ENCODE measurements around the gene MRPL20. TPM values are rescaled to one million over a fixed set of nuclear protein-coding genes. Genes with fewer than 3 reads are reported as not detected.

The MRPL20 gene
- polyA plus RNA-seq, 2 donors: 59.1 to 148 TPM

Other genes starting within 250 kb of the MRPL20 start
- gene TTLL10, start 233.4 kb downstream of the MRPL20 start, polyA plus RNA-seq: under 1 TPM; 0.28 to 0.43 TPM
- gene TNFRSF18, start 200.7 kb downstream of the MRPL20 start, polyA plus RNA-seq: 1 to 10 TPM; 1.9 to 4.3 TPM
- gene TNFRSF4, start 193.1 kb downstream of the MRPL20 start, polyA plus RNA-seq: 1 to 10 TPM in 1 of 2 donors, under 1 TPM in 1; 0.73 to 1.1 TPM
- gene SDF4, start 175.3 kb downstream of the MRPL20 start, polyA plus RNA-seq: 10 to 100 TPM; 43.9 to 68.0 TPM
- gene B3GALT6, start 175.1 kb downstream of the MRPL20 start, polyA plus RNA-seq: 1 to 10 TPM; 4.5 to 6.7 TPM
- gene C1QTNF12, start 160.6 kb downstream of the MRPL20 start, polyA plus RNA-seq: 1 to 10 TPM; 1.6 to 3.0 TPM
- 10 to 100 TPM; 38.2 to 40.9 TPM for gene UBE2J2, start 133.4 kb downstream of the MRPL20 start, polyA plus RNA-seq
- 1 to 10 TPM; 2.8 to 9.9 TPM for gene SCNN1D, start 126.9 kb downstream of the MRPL20 start, polyA plus RNA-seq
- gene ACAP3, start 99.4 kb downstream of the MRPL20 start, polyA plus RNA-seq: 100 to 1,000 TPM in 1 of 2 donors, 10 to 100 TPM in 1; 47.7 to 120 TPM
- gene PUSL1, start 98.7 kb downstream of the MRPL20 start, polyA plus RNA-seq: 10 to 100 TPM; 24.4 to 24.8 TPM
- gene INTS11, start 82.6 kb downstream of the MRPL20 start, polyA plus RNA-seq: 100 to 1,000 TPM in 1 of 2 donors, 10 to 100 TPM in 1; 74.1 to 127 TPM
- 10 to 100 TPM; 38.3 to 73.1 TPM for gene CPTP, start 82.5 kb downstream of the MRPL20 start, polyA plus RNA-seq
- 1 to 10 TPM in 1 of 2 donors, under 1 TPM in 1; 0.28 to 1.9 TPM for gene TAS1R3, start 76.0 kb downstream of the MRPL20 start, polyA plus RNA-seq
- 100 to 1,000 TPM in 1 of 2 donors, 10 to 100 TPM in 1; 57.5 to 107 TPM for gene DVL1, start 57.9 kb downstream of the MRPL20 start, polyA plus RNA-seq
- 10 to 100 TPM in 1 of 2 donors, 1 to 10 TPM in 1; 7.5 to 14.7 TPM for gene MXRA8, start 48.7 kb downstream of the MRPL20 start, polyA plus RNA-seq
- 100 to 1,000 TPM; 155 to 158 TPM for gene AURKAIP1, start 32.1 kb downstream of the MRPL20 start, polyA plus RNA-seq
- gene CCNL2, start 8.0 kb downstream of the MRPL20 start, polyA plus RNA-seq: 100 to 1,000 TPM in 1 of 2 donors, 10 to 100 TPM in 1; 97.9 to 210 TPM
- gene ANKRD65, start 14.0 kb upstream of the MRPL20 start, polyA plus RNA-seq: 10 to 100 TPM; 10.6 to 12.4 TPM
- gene VWA1, start 28.4 kb upstream of the MRPL20 start, polyA plus RNA-seq: 10 to 100 TPM; 21.0 to 21.4 TPM
- gene ATAD3C, start 42.4 kb upstream of the MRPL20 start, polyA plus RNA-seq: 1 to 10 TPM; 1.8 to 2.1 TPM
- 10 to 100 TPM; 20.7 to 43.3 TPM for gene ATAD3B, start 64.5 kb upstream of the MRPL20 start, polyA plus RNA-seq
- gene ATAD3A, start 104.9 kb upstream of the MRPL20 start, polyA plus RNA-seq: 10 to 100 TPM; 25.4 to 26.1 TPM
- gene TMEM240, start 133.3 kb upstream of the MRPL20 start, polyA plus RNA-seq: 1 to 10 TPM; 2.1 to 3.1 TPM
- 10 to 100 TPM; 67.7 to 91.4 TPM for gene SSU72, start 167.6 kb upstream of the MRPL20 start, polyA plus RNA-seq
- gene FNDC10, start 192.8 kb upstream of the MRPL20 start, polyA plus RNA-seq: 1 to 10 TPM; 7.5 to 8.3 TPM
- 100 to 1,000 TPM in 1 of 2 donors, 10 to 100 TPM in 1; 89.9 to 153 TPM for gene MIB2, start 208.2 kb upstream of the MRPL20 start, polyA plus RNA-seq
- gene MMP23B, start 224.9 kb upstream of the MRPL20 start, polyA plus RNA-seq: 1 to 10 TPM in 1 of 2 donors, under 1 TPM in 1; 0.91 to 2.7 TPM